OCI-LY3 (cell line): Measurements from ENCODE around the gene MACROD1.

Experiments used
- H2AFZ ChIP-seq: fragments of 200-600, 300-600 bp; shearing (Covaris generic); 2 replicates; pipeline ENCODE4 v1.6.0; 2014; ENCODE audit warnings: antibody characterized with exemption, low read depth, low read length
- H3K27ac ChIP-seq: fragments of 200-600, 300-600 bp; sonication (generic); 2 replicates; pipeline ENCODE4 v1.5.1; 2014; ENCODE audit warnings: mild to moderate bottlenecking, low read length, moderate library complexity, mixed read lengths
- H3K27me3 ChIP-seq: fragments of 200-600, 300-600 bp; sonication (generic); 2 replicates; pipeline ENCODE4 v1.6.1; 2014; ENCODE audit warnings: low read depth, low read length, mixed read lengths
- H3K36me3 ChIP-seq: fragments of 200-600, 300-600 bp; sonication (generic); replicated peaks from 2 replicates; pipeline ENCODE3; 2014; ENCODE audit warnings: low read depth, low read length, mixed read lengths
- H3K4me1 ChIP-seq: fragments of 300-600, 200-600 bp; sonication (generic); 2 replicates; pipeline ENCODE4 v1.6.1; 2014; ENCODE audit warnings: low read length, mixed read lengths
- H3K4me2 ChIP-seq: fragments of 200-600, 300-600 bp; sonication (generic); 2 replicates; pipeline ENCODE4 v1.6.1; 2014; ENCODE audit warnings: low read length, mixed read lengths
- H3K4me3 ChIP-seq: fragments of 300-600, 200-600 bp; sonication (generic); 2 replicates; pipeline ENCODE4 v1.5.1; 2014; ENCODE audit warnings: antibody characterized with exemption, mild to moderate bottlenecking, low read length, moderate library complexity
- H3K79me2 ChIP-seq: fragments of 300-600, 200-600 bp; shearing (Covaris generic); 2 replicates; pipeline ENCODE4 v1.6.1; 2014; ENCODE audit warnings: mild to moderate bottlenecking, low read length, mixed read lengths
- H3K9ac ChIP-seq: fragments of 300-600, 200-600 bp; shearing (Covaris generic); 2 replicates; pipeline ENCODE4 v1.6.0; 2014; ENCODE audit warnings: mild to moderate bottlenecking, low read length, moderate library complexity
- H3K9me3 ChIP-seq: fragments of 200-600, 300-600 bp; shearing (Covaris generic); 2 replicates; pipeline ENCODE4 v1.6.1; 2014; ENCODE audit warnings: low read length, mixed read lengths; ENCODE audit not compliant: insufficient read depth
- H4K20me1 ChIP-seq: fragments of 200-600, 300-600 bp; sonication (generic); 2 replicates; pipeline ENCODE4 v1.6.1; 2016; ENCODE audit warnings: low read length, mixed read lengths; ENCODE audit not compliant: insufficient read depth
- CTCF ChIP-seq: fragments of 200-600, 300-600 bp; sonication (generic); IDR thresholded peaks from 2 replicates; pipeline ENCODE4 v1.5.1; 2014; ENCODE audit warnings: antibody characterized with exemption, low read length, low read depth
- EZH2phosphoT487 ChIP-seq: fragments of 200-600 bp; shearing (Covaris generic); IDR thresholded peaks from 2 replicates; pipeline ENCODE4 v1.6.1; 2018; ENCODE audit warnings: antibody characterized with exemption, mixed run types, low read depth

The MACROD1 gene

GRCh38 chr11:63993100-63993499 lies 172.8 kb downstream of the MACROD1 start:
- Histone ChIP-seq H3K79me2 (peaks cover 30% of the 10 kb centered on the region), H3K4me2 (no peak overlapping the region), H3K27me3 (no peaks in the 10 kb centered on the region), H3K9ac (no peak overlapping the region), H4K20me1 (peaks cover 26% of the 10 kb centered on the region), H3K4me3 (no peak overlapping the region), H3K27ac (no peak overlapping the region), H3K36me3 (peaks cover 37% of the 10 kb centered on the region), H2AFZ (no peak overlapping the region), H3K9me3 (no peaks in the 10 kb centered on the region), H3K4me1 (peaks cover 2% of the 10 kb centered on the region; the same call in 1 of the 2 replicates)
- TF ChIP-seq CTCF, result no peak
- no peak for TF ChIP-seq EZH2phosphoT487

- H4K20me1 ChIP-seq, result peaks cover 30% of the 10 kb centered on the region
- H3K27me3 ChIP-seq, result no peaks in the 10 kb centered on the region
- H3K9ac ChIP-seq, result no peak overlapping the region
- no peak overlapping the region for H3K27ac ChIP-seq
- H3K4me2 ChIP-seq, result no peak overlapping the region
- H3K79me2 ChIP-seq, result peaks cover 45% of the 10 kb centered on the region
- TF ChIP-seq CTCF, result no peak
- TF ChIP-seq EZH2phosphoT487, result no peak
- no peaks in the 10 kb centered on the region for H3K9me3 ChIP-seq
- peaks cover 29% of the 10 kb centered on the region for H3K36me3 ChIP-seq
- H3K4me1 ChIP-seq, result peaks cover 15% of the 10 kb centered on the region
- H3K4me3 ChIP-seq, result no peak overlapping the region
- H2AFZ ChIP-seq, result no peak overlapping the region
These were observed 174.4 kb downstream of the MACROD1 start for GRCh38 chr11:63991558-63991957.

- Histone ChIP-seq H3K27me3 (no peaks in the 10 kb centered on the region), H3K4me2 (peak overlapping the region; percentile 95), H2AFZ (no peak overlapping the region), H3K9ac (peak overlapping the region; percentile 85), H3K27ac (peak overlapping the region; percentile 71), H3K9me3 (no peaks in the 10 kb centered on the region), H4K20me1 (peaks cover 15% of the 10 kb centered on the region), H3K36me3 (peaks cover 17% of the 10 kb centered on the region), H3K4me3 (peak overlapping the region; percentile 86), H3K79me2 (peaks cover 47% of the 10 kb centered on the region), H3K4me1 (peaks cover 18% of the 10 kb centered on the region)
- TF ChIP-seq EZH2phosphoT487, result no peak
- TF ChIP-seq CTCF, result no peak
These were observed 178.9 kb downstream of the MACROD1 start for GRCh38 chr11:63986932-63987513.

GRCh38 chr11:63986156-63986931 lies 179.6 kb downstream of the MACROD1 start, which contains the start of gene OTUB1:
Gene OTUB1, plus strand, starts transcription at chr11:63986438. Its CDS starts 19 bp downstream, at chr11:63986457.
- H3K27ac ChIP-seq, result peak within 1 kb of the TSS; percentile 71
- TF ChIP-seq EZH2phosphoT487 (no peak), CTCF (no peak)
- H3K9ac ChIP-seq, result peak within 1 kb of the TSS; percentile 85
- no peaks in the 10 kb centered on the region for H3K9me3 ChIP-seq
- no peaks in the 10 kb centered on the region for H3K27me3 ChIP-seq
- peak within 1 kb of the TSS; percentile 86 for H3K4me3 ChIP-seq
- peaks cover 18% of the 10 kb centered on the region for H3K4me1 ChIP-seq
- peaks cover 16% of the 10 kb centered on the region for H3K36me3 ChIP-seq
- H3K79me2 ChIP-seq, result peaks cover 45% of the 10 kb centered on the region
- H2AFZ ChIP-seq, result peak within 1 kb of the TSS; percentile 92
- H3K4me2 ChIP-seq, result peak within 1 kb of the TSS; percentile 95
- H4K20me1 ChIP-seq, result peaks cover 15% of the 10 kb centered on the region
